ENCODE data around the gene CUL3.

Gene CUL3

DNA sequence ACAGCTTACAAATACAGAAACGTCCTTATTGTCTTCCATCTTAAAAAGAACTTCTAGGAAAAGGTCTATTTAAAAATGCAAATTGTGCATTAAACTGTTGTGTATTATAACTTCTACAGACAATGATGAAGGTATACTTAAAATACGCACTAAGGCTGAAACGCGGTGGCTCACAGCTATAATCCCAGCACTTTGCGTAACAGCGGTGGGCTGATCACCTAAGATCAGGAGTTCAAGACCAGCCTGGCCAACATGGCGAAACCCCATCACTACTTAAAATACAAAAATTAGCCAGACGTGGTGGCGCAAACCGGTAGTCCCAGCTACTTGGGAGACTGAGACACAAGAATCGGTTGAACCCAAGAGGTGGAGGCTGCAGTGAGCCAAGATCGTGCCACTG is 4.9 kb downstream of the CUL3 start:
- no peak for DNase-seq (ENCODE audit: low spot score)

DNA sequence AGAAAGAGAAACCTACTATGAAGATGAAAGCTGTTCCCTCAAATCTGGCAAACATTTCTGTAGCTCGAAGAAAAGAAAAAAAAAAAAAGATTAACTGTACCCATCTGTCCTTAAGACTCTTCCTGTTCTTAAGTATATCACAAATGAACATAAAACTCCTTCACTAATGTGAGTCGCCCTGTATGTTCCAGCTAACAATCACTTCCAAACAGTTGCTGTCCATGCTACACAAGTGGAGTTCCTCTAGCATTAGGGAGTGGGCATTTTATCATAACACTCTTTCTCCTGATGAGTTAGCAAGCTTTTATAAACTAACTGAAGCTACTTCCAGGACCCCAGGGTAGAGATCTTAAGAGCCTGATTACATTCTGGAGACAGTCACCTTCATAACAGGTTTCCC is 5.8 kb downstream of the CUL3 start:
- no peak for DNase-seq (ENCODE audit: low spot score)

DNA sequence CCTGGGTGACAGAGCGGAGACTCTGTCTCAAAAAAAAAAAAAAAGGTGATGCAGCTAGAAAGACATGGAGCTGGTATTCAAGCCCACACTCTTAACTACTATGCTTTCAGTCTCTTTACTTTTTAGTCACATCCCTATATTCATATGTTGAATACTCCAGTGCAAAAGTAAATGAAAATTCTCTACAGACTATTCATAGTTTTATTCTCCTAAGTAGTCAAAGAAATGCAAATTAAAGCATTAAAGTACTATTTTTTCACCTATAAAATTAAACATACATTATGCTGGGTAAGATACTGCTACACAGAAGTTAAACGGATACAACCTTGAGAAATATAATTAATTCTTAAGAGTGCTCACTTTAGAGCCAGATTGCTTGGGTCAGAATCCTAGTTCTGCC is 7.6 kb downstream of the CUL3 start:
- no peak for DNase-seq (ENCODE audit: low spot score)

DNA sequence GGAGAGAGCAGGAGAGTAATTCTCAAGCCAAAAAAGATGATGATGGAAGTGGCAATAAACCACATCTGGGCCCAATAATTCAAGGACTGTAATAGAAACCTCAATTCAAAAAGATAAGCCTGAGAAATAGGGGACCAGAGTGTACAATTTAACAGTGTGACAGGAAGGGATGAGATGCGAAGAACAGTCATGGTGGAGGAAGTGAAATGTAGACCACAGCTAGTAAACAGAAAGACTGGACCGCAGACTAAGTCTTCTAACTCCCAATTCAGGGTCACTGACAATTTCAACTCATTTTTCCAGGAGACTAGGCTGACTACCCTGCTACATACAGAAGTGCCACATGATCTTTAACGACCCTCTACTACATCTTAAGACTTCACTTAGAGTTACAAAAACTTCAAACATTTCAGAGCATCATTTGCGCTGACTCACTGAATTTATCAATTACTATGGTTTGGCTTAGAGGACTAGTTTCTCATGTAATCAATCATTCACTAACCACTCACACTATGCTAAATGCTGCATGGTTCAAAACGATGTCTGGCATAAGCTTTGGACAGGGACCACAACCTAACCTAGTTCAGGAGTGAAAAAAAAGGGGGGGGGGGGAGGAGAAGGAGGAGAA is 9.0 kb downstream of the CUL3 start:
- no peak for DNase-seq (ENCODE audit: low spot score)

DNA sequence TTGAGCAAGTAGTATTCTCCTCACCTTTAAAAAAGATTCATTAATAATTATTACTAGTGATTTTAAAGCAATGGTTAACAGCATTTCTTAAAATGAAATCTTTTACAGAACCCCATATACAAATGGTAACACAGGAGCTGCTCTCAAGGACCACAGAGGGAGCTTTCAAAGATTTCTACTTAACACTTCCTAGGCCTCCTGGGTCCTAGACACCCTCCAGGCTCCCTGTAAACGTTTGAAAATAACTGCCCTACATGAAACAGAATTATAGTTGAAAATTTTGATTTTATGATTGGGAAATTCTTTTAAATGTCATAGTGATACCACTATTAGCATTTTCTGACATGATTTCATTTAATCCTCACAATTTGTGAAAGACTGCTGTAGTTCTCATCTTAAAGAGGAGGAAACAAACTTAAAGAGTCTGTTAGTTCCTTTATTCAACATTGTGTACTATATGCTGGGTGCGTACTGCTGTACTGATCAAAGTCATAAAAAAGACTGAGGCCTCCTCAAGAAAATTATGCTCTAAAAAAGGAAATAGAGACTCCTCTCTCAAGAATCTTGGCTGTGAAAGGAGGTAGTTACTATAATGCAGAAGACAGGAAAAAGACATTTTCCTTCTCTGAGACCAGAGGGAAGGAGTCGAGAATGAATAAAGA is 10.6 kb downstream of the CUL3 start:
- DNase-seq (ENCODE audit: low spot score) = no peak

DNA sequence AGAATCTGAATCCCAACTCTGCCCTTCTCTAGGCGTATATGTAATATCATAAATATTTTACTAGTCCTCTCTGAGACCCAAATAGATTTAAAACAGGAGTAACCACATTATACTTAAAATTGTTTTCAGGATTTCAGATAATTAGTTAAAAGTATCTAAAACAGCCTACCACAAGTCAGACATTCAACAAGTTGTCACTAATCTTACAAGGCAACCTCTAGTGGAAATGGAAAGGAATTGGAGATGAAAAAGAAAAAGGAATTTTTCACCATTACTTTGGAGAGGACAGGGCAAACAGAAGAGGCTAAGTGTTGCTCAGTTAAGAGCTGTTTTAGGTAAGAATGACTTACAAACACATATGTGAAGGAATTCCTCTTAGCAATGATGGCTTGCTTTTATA is 11.4 kb downstream of the CUL3 start:
- no peak for DNase-seq (ENCODE audit: low spot score)

DNA sequence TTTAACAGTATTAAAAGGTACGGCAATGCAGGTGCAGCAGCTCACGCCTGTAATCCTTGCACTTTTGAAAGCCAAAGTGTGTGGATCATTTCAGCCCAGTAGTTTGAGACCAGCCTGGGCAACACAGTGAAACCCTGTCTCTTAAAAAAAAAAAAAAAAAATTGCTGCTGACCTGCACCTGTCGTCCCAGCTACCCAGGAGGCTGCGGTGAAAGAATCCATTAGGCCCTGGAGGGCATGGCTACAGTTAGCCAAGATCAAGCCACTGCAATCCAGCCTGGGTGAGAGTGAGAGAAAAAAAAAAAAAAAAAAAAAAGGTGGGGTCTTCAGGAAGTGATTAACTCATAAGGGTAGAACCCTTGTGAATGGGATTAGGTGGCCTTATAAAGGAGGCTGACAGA is 12.8 kb downstream of the CUL3 start:
- no peak for DNase-seq (ENCODE audit: low spot score)

DNA sequence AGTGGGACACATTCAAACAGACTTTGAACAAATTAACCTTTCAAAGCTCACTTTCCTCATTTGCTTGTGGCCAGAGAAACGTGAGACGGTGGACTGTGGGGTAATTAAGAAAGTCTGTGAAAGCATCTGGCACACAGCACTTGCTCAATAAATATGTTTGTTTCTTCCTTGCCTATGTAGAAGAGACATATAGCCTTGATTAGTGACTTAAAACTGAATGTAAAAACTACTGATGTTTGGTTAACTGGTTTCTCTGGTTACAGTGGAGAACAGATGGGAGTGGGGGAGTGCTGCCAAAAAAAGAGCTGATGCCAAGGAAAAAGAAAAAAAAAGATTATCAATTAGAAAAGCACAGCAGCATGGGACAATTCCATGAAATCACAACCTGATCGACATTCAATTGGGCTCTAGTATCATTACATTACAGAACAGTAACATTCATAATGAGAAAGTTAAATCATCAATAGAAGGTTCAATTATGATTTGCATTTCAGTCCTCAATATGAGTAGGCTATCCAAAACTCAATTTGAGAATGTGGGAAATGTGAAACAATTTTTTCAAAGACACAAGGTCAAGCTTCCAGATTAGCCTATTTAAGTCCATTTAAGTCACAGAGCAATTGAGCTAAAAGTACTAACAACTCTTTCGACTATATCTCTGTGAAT is 14.7 kb downstream of the CUL3 start:
- DNase-seq (ENCODE audit: low spot score) = no peak

DNA sequence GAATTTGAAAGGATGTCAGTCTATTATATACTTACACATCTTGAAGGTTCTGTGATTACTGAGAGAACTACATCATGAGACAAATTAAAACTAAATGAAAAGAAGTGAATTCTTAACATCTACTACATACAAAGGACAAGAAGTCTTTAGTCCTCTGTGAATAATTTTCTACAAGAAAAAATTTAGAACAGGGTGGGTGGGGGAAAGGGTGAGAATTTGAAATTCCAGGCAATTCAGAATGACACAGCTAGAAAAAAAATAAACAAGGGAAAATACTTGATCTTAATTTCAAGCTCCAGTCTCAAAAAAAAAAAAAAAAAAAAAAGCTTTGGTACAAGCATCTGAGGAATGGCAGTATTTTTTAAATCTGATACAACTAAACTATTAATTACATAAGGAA is 15.5 kb downstream of the CUL3 start:
- no peak for DNase-seq (ENCODE audit: low spot score)

DNA sequence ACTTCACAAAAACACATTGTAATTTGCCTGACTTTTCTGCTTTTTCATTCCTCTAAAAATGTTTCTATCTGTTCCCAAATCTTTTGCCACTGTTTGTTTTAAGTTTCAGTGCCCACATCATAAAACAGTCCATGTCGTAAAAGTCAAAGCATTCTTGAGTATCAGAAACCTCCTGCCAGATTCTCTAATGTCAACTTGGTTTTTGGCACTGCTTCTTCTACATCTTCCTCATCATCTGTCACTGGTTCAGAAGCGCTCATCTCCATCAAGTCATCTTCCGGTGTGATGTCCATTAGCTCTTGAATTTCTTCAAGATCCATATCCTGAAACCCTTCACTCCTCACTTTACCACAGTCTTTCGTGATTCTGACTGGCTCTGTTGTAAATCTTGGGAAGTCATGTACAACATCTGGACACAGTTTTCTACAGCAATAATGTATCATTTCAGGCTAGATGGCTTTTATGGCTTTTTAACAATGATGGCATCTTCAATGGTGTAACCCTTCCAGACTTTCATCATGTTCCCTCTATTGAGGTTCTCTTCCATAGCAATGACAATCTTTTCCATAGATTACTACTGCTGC is 19.6 kb downstream of the CUL3 start:
- no peak for DNase-seq (ENCODE audit: low spot score)

DNA sequence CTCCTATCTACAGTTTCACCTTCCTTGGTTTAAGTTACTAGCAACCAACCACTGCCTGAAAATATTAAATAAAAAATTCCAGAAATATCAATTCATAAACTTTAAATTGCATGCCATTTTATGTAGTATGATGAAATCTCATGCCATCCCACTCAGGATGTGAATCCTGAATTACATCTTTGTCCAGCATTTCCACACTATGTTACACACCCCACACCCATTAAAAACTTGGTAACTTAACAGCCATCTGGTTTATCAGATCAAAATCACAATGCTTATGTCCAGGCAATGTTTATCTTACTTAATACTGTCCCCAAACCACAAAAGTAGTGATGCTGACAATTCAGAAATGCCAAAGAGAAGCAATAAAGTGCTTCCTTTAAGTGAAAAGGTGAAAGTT is 21.6 kb downstream of the CUL3 start:
- DNase-seq (ENCODE audit: low spot score) = no peak

DNA sequence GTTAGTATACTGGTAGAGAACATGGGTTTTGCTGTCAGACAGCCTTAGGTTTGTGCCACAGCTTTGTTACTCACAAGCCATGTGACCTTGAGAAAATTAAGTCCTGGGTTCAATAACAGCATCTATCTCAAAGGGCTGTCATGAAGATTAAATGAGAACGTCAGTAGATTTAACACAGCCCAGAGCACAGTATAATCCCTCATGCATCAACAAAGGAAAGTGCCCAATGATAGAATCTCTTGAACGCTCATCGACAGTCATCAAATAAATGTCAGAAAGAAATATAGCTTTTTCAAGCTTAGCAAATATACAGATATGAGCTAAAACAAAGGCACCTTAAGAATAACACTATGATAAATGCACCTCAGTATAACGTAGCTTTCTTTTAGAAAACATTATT is 22.3 kb downstream of the CUL3 start:
- no peak for DNase-seq (ENCODE audit: low spot score)

DNA sequence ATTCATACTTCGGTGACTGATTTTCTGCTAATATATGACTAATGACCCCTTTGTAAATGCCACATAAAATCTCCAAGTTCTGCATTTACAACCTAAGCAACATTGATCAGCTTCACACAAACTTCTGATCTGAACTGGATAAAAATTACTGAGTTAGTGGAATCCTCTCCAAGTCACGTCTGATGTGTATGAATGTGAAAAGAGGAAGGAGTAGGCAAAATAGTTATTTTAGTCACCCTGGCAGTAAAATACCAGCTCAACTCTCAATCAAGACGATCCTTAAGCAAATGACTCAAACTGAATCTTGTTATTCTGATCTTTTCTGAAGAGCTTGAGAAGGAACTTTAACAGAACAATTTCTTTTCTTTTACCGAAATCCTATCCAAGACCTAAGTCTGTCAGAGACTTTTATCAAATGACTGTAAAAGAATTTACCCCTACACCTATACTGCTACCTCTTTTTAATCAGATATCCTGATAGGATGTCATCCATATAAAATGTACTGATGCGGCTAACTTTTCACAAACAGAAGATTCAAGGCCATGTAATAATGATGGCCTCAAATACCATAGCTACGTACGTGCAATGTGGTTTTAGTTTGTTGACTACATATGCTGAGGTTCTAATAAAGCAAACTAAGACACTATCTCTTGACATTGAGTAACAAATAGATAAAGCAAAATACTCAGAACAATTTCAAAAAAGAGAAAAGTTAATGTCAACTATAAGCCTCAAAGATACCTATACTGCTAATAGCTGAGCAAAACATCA is 23.7 kb downstream of the CUL3 start:
- DNase-seq (ENCODE audit: low spot score) = no peak

DNA sequence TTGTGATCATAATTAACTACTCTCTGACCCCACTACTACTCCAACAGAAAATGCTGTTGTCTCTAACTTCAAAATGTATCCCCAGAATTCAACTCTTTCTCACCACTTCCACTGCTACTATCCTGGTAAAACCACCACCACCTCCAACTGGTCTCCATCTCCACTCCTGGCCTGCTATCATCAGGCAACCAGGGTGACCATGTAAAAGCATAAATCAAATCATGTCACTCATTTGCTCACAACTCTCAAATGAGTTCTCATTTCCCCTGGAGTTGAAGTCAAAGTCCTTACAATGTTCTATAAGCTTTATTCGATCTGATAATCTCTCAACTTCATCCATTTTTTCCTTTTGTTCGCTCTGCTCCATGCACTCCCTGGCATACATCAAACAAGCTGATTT is 24.6 kb downstream of the CUL3 start:
- no peak for DNase-seq (ENCODE audit: low spot score)

DNA sequence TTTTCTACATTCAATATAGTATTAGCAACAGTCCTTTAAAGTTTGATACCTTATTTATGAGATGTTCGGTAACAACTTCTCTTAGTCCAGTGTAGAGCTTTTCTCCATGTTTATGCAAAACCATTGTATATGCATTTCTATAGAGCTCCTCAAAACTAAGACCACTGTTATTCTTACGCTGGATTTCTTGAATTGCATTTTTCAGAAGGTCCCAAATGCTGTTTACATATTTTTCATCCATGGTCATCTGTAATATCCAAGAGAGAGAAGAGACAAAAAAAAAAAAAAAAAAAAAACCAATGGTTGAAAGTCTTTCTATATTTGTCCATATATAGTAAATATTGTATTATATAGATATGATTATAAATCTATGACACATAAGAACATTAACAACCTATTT is 27.6 kb downstream of the CUL3 start:
- no peak for DNase-seq (ENCODE audit: low spot score)

DNA sequence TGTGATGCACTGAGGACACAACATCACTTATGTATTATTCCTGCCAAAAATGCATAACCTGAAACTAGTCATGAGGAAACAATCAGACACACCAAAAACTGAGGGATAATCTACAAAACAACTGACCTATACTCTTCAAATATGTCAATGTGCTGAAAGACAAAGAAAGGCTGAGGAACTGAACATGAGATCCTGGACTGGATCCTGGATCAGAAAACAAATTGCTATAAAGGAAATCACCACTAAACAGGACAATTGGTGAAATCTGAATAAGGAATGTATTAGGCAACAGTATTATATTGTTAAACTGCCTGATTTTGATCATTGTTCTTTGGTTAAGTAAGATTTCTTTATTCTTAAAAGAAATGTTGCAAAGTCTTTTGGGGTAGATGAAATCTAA is 28.8 kb downstream of the CUL3 start:
- no peak for DNase-seq (ENCODE audit: low spot score)

DNA sequence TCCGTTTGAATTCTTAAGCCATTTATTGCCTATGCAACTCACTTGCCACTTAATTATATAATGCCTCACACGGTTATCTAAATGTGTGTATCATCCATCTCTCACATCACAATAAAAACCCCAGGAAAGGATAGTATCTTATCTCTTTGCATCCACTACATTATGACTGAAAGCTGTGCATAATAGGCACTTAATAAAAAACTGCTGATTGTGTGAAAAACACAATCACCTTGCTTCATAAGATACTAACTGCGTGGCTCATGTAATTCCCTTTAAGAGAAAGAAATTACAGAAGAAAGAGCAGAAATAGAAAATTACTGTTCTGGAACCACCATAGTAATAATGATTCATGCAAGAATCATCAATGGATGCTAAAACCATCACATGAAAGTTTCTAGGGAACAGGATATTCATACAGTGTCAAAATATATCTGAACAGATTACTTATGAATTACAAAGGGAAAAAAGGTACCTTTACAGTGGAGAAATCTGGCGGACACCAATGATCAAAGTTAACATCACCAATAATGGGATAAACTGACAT is 29.3 kb downstream of the CUL3 start:
- DNase-seq (ENCODE audit: low spot score) = no peak

DNA sequence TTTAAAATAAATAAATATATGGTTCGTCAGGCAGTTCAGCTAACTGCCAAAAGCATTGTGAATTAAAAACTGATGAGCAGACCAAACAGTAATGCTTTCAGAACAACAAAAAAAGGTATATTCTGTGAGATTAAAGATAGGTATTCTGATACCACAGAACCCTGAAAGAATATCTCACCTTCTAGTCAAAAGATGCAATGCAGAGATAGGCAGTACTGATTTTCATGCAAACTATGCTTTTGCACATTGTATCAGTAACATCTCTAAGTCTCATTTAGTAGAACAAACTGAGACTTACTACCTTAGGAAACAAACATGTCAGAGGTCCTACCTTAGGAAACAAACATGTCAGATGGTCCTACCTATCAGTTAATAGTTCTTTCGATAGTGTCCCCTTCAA is 32.4 kb downstream of the CUL3 start:
- DNase-seq (ENCODE audit: low spot score) = no peak

DNA sequence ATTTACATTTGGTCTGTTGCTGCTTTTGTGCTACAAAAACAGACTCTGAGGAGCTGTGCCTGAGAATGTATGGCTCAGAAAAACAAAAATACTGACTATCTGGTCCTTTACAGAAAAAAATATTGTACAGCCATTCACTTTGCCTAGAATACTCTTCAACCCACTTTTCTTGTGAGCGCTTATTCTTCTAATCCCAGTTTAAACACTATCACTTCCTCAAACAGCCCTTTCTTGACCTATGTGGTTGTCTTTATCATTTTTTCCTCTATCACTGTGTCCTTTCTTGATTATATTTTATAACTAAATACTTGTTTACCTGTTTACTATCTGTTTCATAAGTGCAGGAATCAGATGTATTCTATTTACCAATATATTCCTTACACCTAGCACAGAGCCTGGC is 33.5 kb downstream of the CUL3 start:
- no peak for DNase-seq (ENCODE audit: low spot score)

DNA sequence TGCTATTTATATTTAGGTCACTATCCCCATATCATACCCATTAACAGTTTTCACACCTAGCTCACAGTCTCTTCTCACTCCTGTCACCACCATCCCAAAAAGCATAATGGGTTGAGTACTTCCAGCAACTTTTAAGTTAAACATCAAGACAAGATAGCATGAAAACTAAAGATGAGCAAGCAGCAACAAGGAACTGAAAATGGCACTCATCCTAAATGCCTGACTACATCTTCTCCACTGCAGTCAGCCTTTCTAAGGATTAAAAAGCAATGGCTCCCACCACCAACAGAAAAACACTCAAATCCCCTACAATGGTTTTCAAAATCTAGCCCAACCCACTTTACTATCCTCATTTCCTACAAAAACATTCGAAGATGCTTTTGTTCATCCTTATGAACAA is 38.2 kb downstream of the CUL3 start:
- DNase-seq (ENCODE audit: low spot score) = no peak

DNA sequence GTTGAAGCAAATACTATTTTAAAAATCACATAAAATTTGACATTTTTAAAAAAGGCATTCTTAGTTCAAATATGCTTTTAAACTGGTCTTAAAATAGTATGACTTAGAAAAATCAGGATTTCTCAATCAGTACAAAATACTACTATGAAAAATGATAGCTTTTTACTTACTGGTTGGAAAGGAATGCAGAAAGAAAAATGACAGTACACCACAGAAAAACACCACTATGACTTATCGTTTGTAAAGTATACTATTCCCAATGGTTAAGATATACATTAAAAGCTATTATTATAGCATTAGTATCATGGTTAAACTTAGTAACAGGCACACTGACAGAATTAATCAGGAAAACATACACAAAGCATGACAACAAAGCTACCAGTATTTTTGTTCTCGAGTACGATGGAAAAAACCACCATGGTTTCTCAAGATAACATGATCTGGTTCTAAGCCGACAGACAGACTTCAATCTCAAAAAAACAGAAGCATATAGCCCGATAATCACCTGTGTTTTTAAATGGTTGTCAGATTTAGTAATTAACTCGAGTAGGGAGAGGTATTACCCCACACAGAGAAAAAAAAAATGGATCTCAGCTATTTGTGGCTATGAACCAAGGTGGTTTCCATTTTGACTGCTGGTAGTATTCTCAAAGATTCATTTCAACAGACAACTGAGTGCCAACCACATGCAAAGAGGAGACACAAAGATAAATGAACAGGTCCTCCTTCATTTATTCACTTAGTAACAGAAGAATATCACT is 39.1 kb downstream of the CUL3 start:
- no peak for DNase-seq (ENCODE audit: low spot score)

DNA sequence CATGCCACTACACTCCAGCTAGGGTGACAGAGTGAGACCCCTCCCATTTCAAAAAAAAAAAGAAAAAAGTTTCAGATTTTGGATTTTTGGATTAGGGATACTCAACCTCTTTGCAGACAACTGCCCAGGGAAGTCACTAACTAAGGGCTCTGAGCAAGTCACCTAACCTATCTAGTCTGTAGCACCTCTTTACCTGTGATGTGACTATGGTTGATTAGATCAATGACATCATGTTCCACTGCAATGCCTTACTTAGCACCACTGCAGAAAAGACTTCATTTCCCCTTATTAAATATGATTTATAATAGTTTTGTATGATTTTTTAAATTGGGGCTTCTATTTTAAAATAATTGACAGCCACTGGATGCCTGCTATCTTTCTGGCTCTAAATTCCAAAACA is 41.2 kb downstream of the CUL3 start:
- DNase-seq (ENCODE audit: low spot score) = no peak

All from iPS-NIHi11 (cell line).